HCT116 (cell line): ENCODE data around the gene CNN3. TPM values are rescaled to one million over a fixed set of nuclear protein-coding genes. Genes with fewer than 3 reads are reported as not detected.

Experiments
- ATAC-seq: fragments of 200-7000 bp; cut with Tn5 transposase; 2 replicates; pipeline ENCODE4 v1.9.1; 2020; ENCODE audit warnings: mild to moderate bottlenecking, moderate library complexity
- BruUV-seq: library from RNA; stranded (reverse); fragments of 400-500 nt; replicated peaks from 2 replicates; lab custom pipeline; 2021; lab: Mats Ljungman, UMichigan
- CTCF ChIA-PET: fragments of 300-600 bp; sonication (Branson Sonifier 250); formaldehyde crosslinking; loops from one replicate; lab custom pipeline; 2021; ENCODE audit warnings: antibody characterized with exemption; lab: Charles Lee
- POLR2A ChIA-PET: fragments of 300-600, 350-600 bp; sonication (Branson Sonifier 250); formaldehyde crosslinking; loops from one replicate; lab custom pipeline; 2021; ENCODE audit warnings: antibody characterized with exemption; lab: Charles Lee
- RAD21 ChIA-PET, 2 experiments: fragments of 300-600 bp; sonication (Branson Sonifier 250); formaldehyde crosslinking; loops; one replicate each; lab custom pipeline; 2023; ENCODE audit warnings: low total read pairs in 2 of 2; ENCODE audit not compliant: uncharacterized antibody in 2 of 2, unreplicated experiment in 2 of 2, low non-redundant PET in 1 of 2; lab: Charles Lee
- DNase-seq: peaks from one replicate; pipeline ENCODE4 v3.0.0-alpha.2; 2010; ENCODE audit warnings: low read depth, low spot score
- H2AFZ ChIP-seq: fragments of 200-600 bp; shearing (Covaris generic), sonication (generic); 2 replicates; pipeline ENCODE4 v1.6.1; 2017; ENCODE audit warnings: low read depth, mixed run types, mixed read lengths, antibody characterized with exemption, low read length; ENCODE audit not compliant: poor library complexity, severe bottlenecking
- H3K27ac ChIP-seq: 2 replicates; pipeline ENCODE4 v1.5.1; 2012; ENCODE audit warnings: low read depth, low read length
- H3K27me3 ChIP-seq: fragments of 200-600 bp; sonication (generic); 2 replicates; pipeline ENCODE4 v1.6.1; 2016; ENCODE audit warnings: mixed run types, low read length, mixed read lengths; ENCODE audit not compliant: insufficient read depth
- H3K36me3 ChIP-seq, 2 experiments: fragments of 200-500 bp in 1 of 2; fragments of 200-600 bp in 1 of 2; sonication (Bioruptor generic) in 1 of 2; sonication (generic) in 1 of 2; 2 replicates each; pipeline versions ENCODE4 v1.5.1 to v1.6.1; 2014 to 2016; ENCODE audit warnings: low read length in 2 of 2, inconsistent platforms in 1 of 2, mixed read lengths in 1 of 2, mixed run types in 1 of 2; ENCODE audit not compliant: insufficient read depth in 2 of 2, control insufficient read depth in 1 of 2
- H3K4me1 ChIP-seq, 2 experiments: fragments of 200-600 bp in 1 of 2; sonication (generic) in 1 of 2; 2 replicates each; pipeline versions ENCODE4 v1.5.1 to v1.6.1; 2012 to 2017; ENCODE audit warnings: low read length in 2 of 2, inconsistent platforms in 1 of 2, mild to moderate bottlenecking in 1 of 2, mixed read lengths in 1 of 2, mixed run types in 1 of 2, moderate library complexity in 1 of 2; ENCODE audit not compliant: insufficient read depth in 2 of 2, control insufficient read depth in 1 of 2
- H3K4me2 ChIP-seq: fragments of 200-600 bp; sonication (generic); 2 replicates; pipeline ENCODE4 v1.6.1; 2017; ENCODE audit warnings: mixed run types, low read length, mixed read lengths
- H3K4me3 ChIP-seq, 2 experiments: fragments of 200-600 bp in 1 of 2; sonication (generic) in 1 of 2; replicated peaks in 1 of 2; 2 replicates each; pipeline ENCODE4 v1.5.1; 2011 to 2016; ENCODE audit warnings: low read length in 2 of 2, control low read depth in 1 of 2, low read depth in 1 of 2, mild to moderate bottlenecking in 1 of 2, mixed read lengths in 1 of 2, mixed run types in 1 of 2
- H3K79me2 ChIP-seq: fragments of 200-600 bp; sonication (generic); 2 replicates; pipeline ENCODE4 v1.6.1; 2017; ENCODE audit warnings: mild to moderate bottlenecking, mixed run types, low read length, moderate library complexity, mixed read lengths; ENCODE audit not compliant: insufficient read depth
- H3K9ac ChIP-seq: fragments of 200-600 bp; sonication (generic); 2 replicates; pipeline ENCODE4 v1.6.1; 2016; ENCODE audit warnings: low read length, mixed read lengths
- H3K9me2 ChIP-seq: fragments of 200-600 bp; sonication (generic), shearing (Covaris generic); 2 replicates; pipeline ENCODE4 v1.6.1; 2017; ENCODE audit warnings: mixed run types, mild to moderate bottlenecking, moderate library complexity; ENCODE audit not compliant: insufficient read depth
- H3K9me3 ChIP-seq, 2 experiments: fragments of 200-500 bp in 1 of 2; fragments of 200-600 bp in 1 of 2; sonication (Bioruptor generic) in 1 of 2; sonication (generic) in 1 of 2; 2 replicates each; pipeline ENCODE4 v1.6.1; 2014 to 2017; ENCODE audit warnings: low read length in 2 of 2, mixed read lengths in 2 of 2, inconsistent platforms in 1 of 2, low read depth in 1 of 2, mild to moderate bottlenecking in 1 of 2, mixed run types in 1 of 2, moderate library complexity in 1 of 2; ENCODE audit not compliant: control insufficient read depth in 1 of 2, insufficient read depth in 1 of 2
- H4K20me1 ChIP-seq: fragments of 200-600 bp; sonication (generic), shearing (Covaris generic); 2 replicates; pipeline ENCODE4 v1.6.1; 2017; ENCODE audit warnings: mixed run types, mild to moderate bottlenecking, moderate library complexity; ENCODE audit not compliant: insufficient read depth
- CBX3 ChIP-seq: IDR thresholded peaks from 2 replicates; pipeline ENCODE4 v1.6.1; 2012; ENCODE audit warnings: low read depth
- EZH2 ChIP-seq: fragments of 200-600 bp; sonication (generic); IDR thresholded peaks from 2 replicates; pipeline ENCODE4 v1.6.1; 2017; ENCODE audit warnings: antibody characterized with exemption, mixed run types
- EZH2phosphoT487 ChIP-seq: fragments of 200-600 bp; IDR thresholded peaks from 2 replicates; pipeline ENCODE4 v1.6.1; 2018; ENCODE audit warnings: antibody characterized with exemption, borderline replicate concordance
- FOSL1 ChIP-seq: IDR thresholded peaks from 2 replicates; pipeline ENCODE4 v1.6.1; 2012; ENCODE audit warnings: low read depth
- POLR2AphosphoS5 ChIP-seq: IDR thresholded peaks from 2 replicates; pipeline ENCODE4 v1.6.1; 2011; ENCODE audit warnings: mild to moderate bottlenecking, low read depth, low read length, moderate library complexity
- RAD21 ChIP-seq: IDR thresholded peaks from 2 replicates; pipeline ENCODE4 v1.6.1; 2012; ENCODE audit warnings: low read depth, mild to moderate bottlenecking
- SIN3A ChIP-seq: IDR thresholded peaks from 2 replicates; pipeline ENCODE4 v1.6.1; 2012; ENCODE audit warnings: low read depth
- SRF ChIP-seq: IDR thresholded peaks from 2 replicates; pipeline ENCODE4 v1.6.1; 2012; ENCODE audit warnings: low read depth
- TCF7L2 ChIP-seq: IDR thresholded peaks from 2 replicates; pipeline ENCODE4 v1.7.0; 2011; ENCODE audit warnings: borderline replicate concordance, inconsistent platforms; ENCODE audit not compliant: insufficient read depth, insufficient read length; ENCODE audit errors: extremely low read depth
- ZFX ChIP-seq: fragments of 450-650 bp; IDR thresholded peaks from 2 replicates; pipeline ENCODE4 v1.6.1; 2017
- intact Hi-C: fragments of 100-400 bp; cut with micrococcal nuclease; formaldehyde crosslinking; loops from 2 replicates; pipeline ENCODE4 v1.10.0; 2022
- total RNA-seq: library from RNA; stranded (reverse); gene quantifications from one replicate; pipeline ENCODE4 v1.2.1, GENCODE V29; 2021; ENCODE audit not compliant: unreplicated experiment
- TF ChIP-seq, protein P1 (sequence below), 3 experiments: fragments of 200-600 bp in 1 of 3; sonication (generic) in 1 of 3; IDR thresholded peaks in 2 of 3; conservative IDR thresholded peaks in 1 of 3; 2 replicates each; pipeline ENCODE4 v1.5.1; 2012 to 2017; ENCODE audit warnings: low read depth in 2 of 3, low read length in 2 of 3, antibody characterized with exemption in 1 of 3, borderline replicate concordance in 1 of 3, control low read depth in 1 of 3, mild to moderate bottlenecking in 1 of 3, mixed read lengths in 1 of 3, mixed run types in 1 of 3, moderate library complexity in 1 of 3; ENCODE audit not compliant: insufficient read depth in 1 of 3
- TF ChIP-seq, protein P2 (sequence below): IDR thresholded peaks from 2 replicates; pipeline ENCODE4 v1.6.1; 2012; ENCODE audit warnings: low read depth

Gene CNN3
- total RNA-seq, 1 experiment from 2014 or later = 109 TPM

DNA sequence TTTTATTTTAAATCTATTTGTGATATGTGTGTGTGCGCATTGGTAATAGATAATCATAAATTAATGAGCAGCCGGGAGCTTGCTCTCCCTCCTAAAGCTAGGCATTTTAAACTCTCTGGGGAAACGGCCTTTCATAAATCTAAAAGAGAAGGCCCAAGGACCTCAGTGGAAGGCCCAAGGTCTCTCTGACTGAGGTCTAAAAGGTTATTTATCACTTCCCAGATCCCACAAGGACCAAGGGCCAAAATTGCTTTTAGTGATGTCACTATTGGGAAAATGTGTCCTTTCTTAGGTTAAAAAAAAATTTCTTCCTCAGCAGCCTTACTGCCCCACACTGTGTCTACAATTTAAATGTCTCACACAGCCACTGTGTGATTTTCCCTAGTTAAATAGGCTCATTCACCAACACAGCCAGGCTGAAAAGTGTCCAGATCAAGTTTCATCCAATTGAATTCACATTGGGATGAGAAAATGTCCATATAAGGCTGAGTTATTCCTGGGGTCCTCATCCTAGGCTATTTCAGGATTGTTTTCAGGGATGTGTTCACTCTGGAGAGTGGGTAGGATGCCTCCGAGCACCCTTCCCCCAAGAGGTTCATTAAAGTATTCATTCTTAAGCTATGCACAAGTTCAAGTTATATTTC lies 60.6 kb downstream of the CNN3 start (continued):
- TF ChIP-seq, protein P1, sequence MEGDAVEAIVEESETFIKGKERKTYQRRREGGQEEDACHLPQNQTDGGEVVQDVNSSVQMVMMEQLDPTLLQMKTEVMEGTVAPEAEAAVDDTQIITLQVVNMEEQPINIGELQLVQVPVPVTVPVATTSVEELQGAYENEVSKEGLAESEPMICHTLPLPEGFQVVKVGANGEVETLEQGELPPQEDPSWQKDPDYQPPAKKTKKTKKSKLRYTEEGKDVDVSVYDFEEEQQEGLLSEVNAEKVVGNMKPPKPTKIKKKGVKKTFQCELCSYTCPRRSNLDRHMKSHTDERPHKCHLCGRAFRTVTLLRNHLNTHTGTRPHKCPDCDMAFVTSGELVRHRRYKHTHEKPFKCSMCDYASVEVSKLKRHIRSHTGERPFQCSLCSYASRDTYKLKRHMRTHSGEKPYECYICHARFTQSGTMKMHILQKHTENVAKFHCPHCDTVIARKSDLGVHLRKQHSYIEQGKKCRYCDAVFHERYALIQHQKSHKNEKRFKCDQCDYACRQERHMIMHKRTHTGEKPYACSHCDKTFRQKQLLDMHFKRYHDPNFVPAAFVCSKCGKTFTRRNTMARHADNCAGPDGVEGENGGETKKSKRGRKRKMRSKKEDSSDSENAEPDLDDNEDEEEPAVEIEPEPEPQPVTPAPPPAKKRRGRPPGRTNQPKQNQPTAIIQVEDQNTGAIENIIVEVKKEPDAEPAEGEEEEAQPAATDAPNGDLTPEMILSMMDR (IDR thresholded peaks at IDR 0.05 in 2 of 3, conservative IDR thresholded peaks at IDR 0.05 in 1 of 3; ENCODE audit: borderline replicate concordance in 1 of 3, insufficient read depth in 1 of 3, low read depth in 2 of 3, low read length in 2 of 3) = no peak

DNA sequence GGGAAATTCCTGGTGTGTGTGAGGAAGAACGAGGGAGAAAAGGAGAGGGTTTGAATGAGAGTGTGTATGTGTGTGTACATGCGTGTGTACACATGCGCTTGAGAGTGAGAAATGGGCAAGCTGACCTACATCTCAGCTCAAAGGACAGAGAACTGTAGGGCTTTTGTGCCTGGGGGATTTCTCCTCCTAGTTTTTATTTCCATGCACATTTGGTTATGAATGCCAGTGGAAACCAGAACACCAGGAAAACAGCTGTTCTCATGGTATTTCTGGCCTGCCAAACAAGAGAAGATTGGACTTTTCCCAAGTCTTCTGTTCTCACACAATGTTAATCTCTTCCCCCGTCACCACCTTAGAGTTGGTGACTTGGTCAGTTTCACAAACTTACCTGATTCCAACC lies 61.5 kb downstream of the CNN3 start:
- H3K9ac ChIP-seq = peak overlapping the region; percentile 32; the same call in 1 of the 2 replicates
- ATAC-seq = no peak
- intact Hi-C loops = no loop called here

More for the DNA sequence above, 61.5 kb downstream of the CNN3 start:
- ChIA-PET RAD21 (no interaction called here), CTCF (interaction anchor here (0.7 to 1.9 kb wide), 3 partner anchors 11 to 178 kb away, joined by 3 to 12 read pairs (median 7); no protein-coding TSS in a partner anchor), POLR2A (interaction anchor here (3.0 kb wide), 1 partner anchor 11 kb away, joined by 9 read pairs; no protein-coding TSS in a partner anchor)
- DNase-seq = no peak
- Histone ChIP-seq H3K4me2 (peak overlapping the region; percentile 78), H3K36me3 (no peaks in the 10 kb centered on the region), H3K4me1 (peaks cover 46 to 61% of the 10 kb centered on the region in 2 experiments), H2AFZ (no peak overlapping the region), H3K27ac (peak overlapping the region; percentile 79; the same call in 1 of the 2 replicates), H3K4me3 (no peak overlapping the region), H3K79me2 (no peaks in the 10 kb centered on the region), H3K27me3 (no peaks in the 10 kb centered on the region), H3K9me3 (no peaks in the 10 kb centered on the region), H4K20me1 (no peaks in the 10 kb centered on the region), H3K9me2 (no peaks in the 10 kb centered on the region)
- no TSS peak for BruUV-seq
- TF ChIP-seq SRF = no peak
- no peak for TF ChIP-seq SIN3A
- TF ChIP-seq CBX3 = no peak
- no peak for TF ChIP-seq RAD21
- TF ChIP-seq EZH2 = no peak
- TF ChIP-seq TCF7L2 = no peak
- TF ChIP-seq, protein P1 (IDR thresholded peaks at IDR 0.05 in 2 of 3, conservative IDR thresholded peaks at IDR 0.05 in 1 of 3; ENCODE audit: borderline replicate concordance in 1 of 3, insufficient read depth in 1 of 3, low read depth in 2 of 3, low read length in 2 of 3) = no peak
- TF ChIP-seq FOSL1 = no peak
- no peak for TF ChIP-seq EZH2phosphoT487
- TF ChIP-seq POLR2AphosphoS5 = no peak
- TF ChIP-seq, protein P2, sequence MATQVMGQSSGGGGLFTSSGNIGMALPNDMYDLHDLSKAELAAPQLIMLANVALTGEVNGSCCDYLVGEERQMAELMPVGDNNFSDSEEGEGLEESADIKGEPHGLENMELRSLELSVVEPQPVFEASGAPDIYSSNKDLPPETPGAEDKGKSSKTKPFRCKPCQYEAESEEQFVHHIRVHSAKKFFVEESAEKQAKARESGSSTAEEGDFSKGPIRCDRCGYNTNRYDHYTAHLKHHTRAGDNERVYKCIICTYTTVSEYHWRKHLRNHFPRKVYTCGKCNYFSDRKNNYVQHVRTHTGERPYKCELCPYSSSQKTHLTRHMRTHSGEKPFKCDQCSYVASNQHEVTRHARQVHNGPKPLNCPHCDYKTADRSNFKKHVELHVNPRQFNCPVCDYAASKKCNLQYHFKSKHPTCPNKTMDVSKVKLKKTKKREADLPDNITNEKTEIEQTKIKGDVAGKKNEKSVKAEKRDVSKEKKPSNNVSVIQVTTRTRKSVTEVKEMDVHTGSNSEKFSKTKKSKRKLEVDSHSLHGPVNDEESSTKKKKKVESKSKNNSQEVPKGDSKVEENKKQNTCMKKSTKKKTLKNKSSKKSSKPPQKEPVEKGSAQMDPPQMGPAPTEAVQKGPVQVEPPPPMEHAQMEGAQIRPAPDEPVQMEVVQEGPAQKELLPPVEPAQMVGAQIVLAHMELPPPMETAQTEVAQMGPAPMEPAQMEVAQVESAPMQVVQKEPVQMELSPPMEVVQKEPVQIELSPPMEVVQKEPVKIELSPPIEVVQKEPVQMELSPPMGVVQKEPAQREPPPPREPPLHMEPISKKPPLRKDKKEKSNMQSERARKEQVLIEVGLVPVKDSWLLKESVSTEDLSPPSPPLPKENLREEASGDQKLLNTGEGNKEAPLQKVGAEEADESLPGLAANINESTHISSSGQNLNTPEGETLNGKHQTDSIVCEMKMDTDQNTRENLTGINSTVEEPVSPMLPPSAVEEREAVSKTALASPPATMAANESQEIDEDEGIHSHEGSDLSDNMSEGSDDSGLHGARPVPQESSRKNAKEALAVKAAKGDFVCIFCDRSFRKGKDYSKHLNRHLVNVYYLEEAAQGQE = no peak
- TF ChIP-seq ZFX = no peak
